ENCODE data around the gene LAT. TPM values are rescaled to one million over a fixed set of nuclear protein-coding genes. Genes with fewer than 3 reads are reported as not detected.

Gene LAT
- polyA plus RNA-seq, 12 donors: 2.0 to 10.2 (median 2.5) TPM; not detected in 2

Other genes with a start within 250 kb of the LAT start
- 1 to 10 TPM in 8 of 12 donors, under 1 TPM in 3, not detected in 1; 0.37 to 6.8 (median 1.7) TPM for gene NPIPB9, start 233.3 kb upstream of the LAT start, polyA plus RNA-seq (ENCODE audit: insufficient read length in 12 of 12)
- 100 to 1,000 TPM in 2 of 12 donors, 10 to 100 TPM in 9, not detected in 1; 56.0 to 174 (median 71.2) TPM for gene ATXN2L, start 162.1 kb upstream of the LAT start, polyA plus RNA-seq (ENCODE audit: insufficient read length in 12 of 12)
- gene TUFM, start 138.7 kb upstream of the LAT start, polyA plus RNA-seq (ENCODE audit: insufficient read length in 12 of 12): 100 to 1,000 TPM in 11 of 12 donors, not detected in 1; 108 to 176 (median 142) TPM
- gene SH2B1, start 121.2 kb upstream of the LAT start, polyA plus RNA-seq (ENCODE audit: insufficient read length in 12 of 12): 10 to 100 TPM in 11 of 12 donors, not detected in 1; 30.0 to 75.8 (median 43.5) TPM
- 100 to 1,000 TPM in 11 of 12 donors, not detected in 1; 149 to 964 (median 352) TPM for gene ATP2A1, start 106.6 kb upstream of the LAT start, polyA plus RNA-seq (ENCODE audit: insufficient read length in 12 of 12)
- gene RABEP2, start 59.8 kb upstream of the LAT start, polyA plus RNA-seq (ENCODE audit: insufficient read length in 12 of 12): 10 to 100 TPM in 9 of 12 donors, 1 to 10 TPM in 2, not detected in 1; 8.8 to 26.8 (median 12.7) TPM
- gene CD19, start 53.1 kb upstream of the LAT start, polyA plus RNA-seq (ENCODE audit: insufficient read length in 12 of 12): 1 to 10 TPM in 1 of 12 donors, under 1 TPM in 8, not detected in 3; 0.14 to 2.3 (median 0.28) TPM
- gene NFATC2IP, start 34.1 kb upstream of the LAT start, polyA plus RNA-seq (ENCODE audit: insufficient read length in 12 of 12): 10 to 100 TPM in 11 of 12 donors, not detected in 1; 14.1 to 46.1 (median 24.3) TPM
- 10 to 100 TPM in 11 of 12 donors, not detected in 1; 17.3 to 29.0 (median 20.6) TPM for gene SPNS1, start 10.3 kb upstream of the LAT start, polyA plus RNA-seq (ENCODE audit: insufficient read length in 12 of 12)

Measured in muscle of arm (tissue), 12 donors.